ENCODE results near the gene SLU7. TPM values are rescaled to one million over a fixed set of nuclear protein-coding genes. Genes with fewer than 3 reads are reported as not detected.

SLU7 gene
- total RNA-seq, 1 experiment from 2014 or later, result 33.3 TPM

DNA sequence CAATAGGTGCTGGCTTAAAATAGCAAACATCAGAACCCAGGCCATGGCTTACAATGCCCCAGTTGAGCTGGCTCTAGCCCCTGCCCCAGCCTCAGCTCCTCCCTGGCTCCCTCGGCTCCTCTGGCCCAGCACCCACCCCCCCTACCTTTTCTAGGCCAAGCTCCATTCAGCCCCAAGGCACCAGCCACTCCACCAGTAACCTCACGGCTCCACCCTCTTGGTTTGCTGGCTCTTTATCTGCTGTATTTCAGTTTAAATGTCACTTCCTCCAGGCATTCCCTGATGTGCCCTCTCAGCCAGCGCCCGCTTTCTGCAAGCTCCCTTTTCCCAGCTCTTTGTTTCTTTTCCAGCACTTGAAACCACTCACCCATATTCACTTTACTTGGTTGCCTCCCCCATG lies 59.1 kb downstream of the SLU7 start:
- H2BK12ac ChIP-seq (ENCODE audit: insufficient read length, low read depth, low read length), result no peak overlapping the region
- H3K79me1 ChIP-seq (ENCODE audit: insufficient read depth, low read depth, low read length, poor library complexity, severe bottlenecking), result no peaks in the 10 kb centered on the region
- H4K8ac ChIP-seq (replicated peaks; ENCODE audit: insufficient read length, low read depth, low read length), result no peak overlapping the region
- Mint-ChIP-seq H3K27me3 (ENCODE audit: low read depth) (peaks cover 3% of the 10 kb centered on the region), H3K36me3 (ENCODE audit: insufficient read depth in 1 of 3, low read depth in 3 of 3) (no peaks in the 10 kb centered on the region), H3K4me1 (peaks cover 9 to 23% of the 10 kb centered on the region in 2 experiments), H3K9me3 (no peaks in the 10 kb centered on the region), H3K4me3 (no peak overlapping the region), H3K27ac (no peak overlapping the region; a peak in 1 of 7 replicates)
- no peak overlapping the region for H4K91ac ChIP-seq (ENCODE audit: insufficient read length, low read depth, low read length)
- H2BK120ac ChIP-seq (ENCODE audit: low read depth, low read length, poor library complexity, severe bottlenecking), result no peak overlapping the region
- no peak overlapping the region for H2AFZ ChIP-seq (ENCODE audit: low read length)
- no peaks in the 10 kb centered on the region for H3K23me2 ChIP-seq (ENCODE audit: insufficient read length, low read depth, low read length, poor library complexity, severe bottlenecking)
- DNase-seq, result peak; percentile 60
- TF ChIP-seq, protein P1, sequence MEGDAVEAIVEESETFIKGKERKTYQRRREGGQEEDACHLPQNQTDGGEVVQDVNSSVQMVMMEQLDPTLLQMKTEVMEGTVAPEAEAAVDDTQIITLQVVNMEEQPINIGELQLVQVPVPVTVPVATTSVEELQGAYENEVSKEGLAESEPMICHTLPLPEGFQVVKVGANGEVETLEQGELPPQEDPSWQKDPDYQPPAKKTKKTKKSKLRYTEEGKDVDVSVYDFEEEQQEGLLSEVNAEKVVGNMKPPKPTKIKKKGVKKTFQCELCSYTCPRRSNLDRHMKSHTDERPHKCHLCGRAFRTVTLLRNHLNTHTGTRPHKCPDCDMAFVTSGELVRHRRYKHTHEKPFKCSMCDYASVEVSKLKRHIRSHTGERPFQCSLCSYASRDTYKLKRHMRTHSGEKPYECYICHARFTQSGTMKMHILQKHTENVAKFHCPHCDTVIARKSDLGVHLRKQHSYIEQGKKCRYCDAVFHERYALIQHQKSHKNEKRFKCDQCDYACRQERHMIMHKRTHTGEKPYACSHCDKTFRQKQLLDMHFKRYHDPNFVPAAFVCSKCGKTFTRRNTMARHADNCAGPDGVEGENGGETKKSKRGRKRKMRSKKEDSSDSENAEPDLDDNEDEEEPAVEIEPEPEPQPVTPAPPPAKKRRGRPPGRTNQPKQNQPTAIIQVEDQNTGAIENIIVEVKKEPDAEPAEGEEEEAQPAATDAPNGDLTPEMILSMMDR (conservative IDR thresholded peaks at IDR 0.05), result no peak
- H3K4me2 ChIP-seq (ENCODE audit: insufficient read depth, insufficient read length, low read length), result no peak overlapping the region
- H2BK5ac ChIP-seq (ENCODE audit: insufficient read length, low read length), result no peak overlapping the region
- no peak overlapping the region for H3K9ac ChIP-seq (ENCODE audit: extremely low read depth, insufficient read length, low read length)
- no peaks in the 10 kb centered on the region for H4K20me1 ChIP-seq (ENCODE audit: control insufficient read depth, insufficient read depth, insufficient read length)
- no peak overlapping the region for H3K23ac ChIP-seq (ENCODE audit: insufficient read length, low read depth, low read length)
- no peak overlapping the region for H4K5ac ChIP-seq (ENCODE audit: insufficient read length, low read depth, low read length)
- H3K4me1 ChIP-seq (ENCODE audit: insufficient read depth, low read length), result 0 out of 2 replicates have a peak, but pooled peaks cover 2% of the 10 kb centered on the region
- H2AK5ac ChIP-seq (ENCODE audit: insufficient read length, low read length), result no peak overlapping the region
- H3K27ac ChIP-seq (ENCODE audit: insufficient read length, low read depth, low read length), result no peak overlapping the region
- no peak overlapping the region for H3K56ac ChIP-seq (ENCODE audit: insufficient read length, low read depth, low read length)
- H3K4ac ChIP-seq (ENCODE audit: low read depth, low read length), result no peak overlapping the region
- H2BK20ac ChIP-seq (ENCODE audit: low read depth, low read length, poor library complexity, severe bottlenecking), result no peak overlapping the region
- no peaks in the 10 kb centered on the region for H3K27me3 ChIP-seq (ENCODE audit: insufficient read depth, low read length)
- no peaks in the 10 kb centered on the region for H3K9me3 ChIP-seq (ENCODE audit: control insufficient read depth, low read depth, low read length)
- no peaks in the 10 kb centered on the region for H3K79me2 ChIP-seq (ENCODE audit: insufficient read depth, low read length)
- H3T11ph ChIP-seq (ENCODE audit: low read length), result no peak overlapping the region
- no peak overlapping the region for H2BK15ac ChIP-seq (ENCODE audit: low read depth, low read length)
- no peak overlapping the region for H3K14ac ChIP-seq (ENCODE audit: insufficient read depth, low read length)
- WGBS (ENCODE audit: extremely low coverage, insufficient read length, low lambda C conversion rate), result no CpG with 5 or more reads among the region's 4 CpGs
- H3K18ac ChIP-seq (ENCODE audit: insufficient read length, low read depth, low read length), result no peak overlapping the region

All from H9 (cell line).